Thymus (tissue), 11 donors: Measurements from ENCODE around the gene PPP6R3. TPM values are rescaled to one million over a fixed set of nuclear protein-coding genes. Genes with fewer than 3 reads are reported as not detected.
"Not testable (repeated sequence)": the region's sequence is repeated elsewhere in the genome, so short reads cannot be mapped to it uniquely, and the experiment has no call there.

Experiments
- DNase-seq, 9 donors: peaks; one replicate each; pipeline ENCODE4 v3.0.0-alpha.2; 2013; ENCODE audit warnings: low spot score in 9 of 9, low read depth in 6 of 9, missing footprints in 1 of 9
- H3K27ac ChIP-seq, 2 donors: one replicate each; pipeline ENCODE4 v1.5.1; 2013; ENCODE audit warnings: control low read depth in 1 of 2, low read depth in 1 of 2, low read length in 1 of 2, mild to moderate bottlenecking in 1 of 2, moderate library complexity in 1 of 2
- H3K27me3 ChIP-seq, 2 donors: one replicate each; pipeline ENCODE4 v1.5.1; 2013; ENCODE audit warnings: low read length in 1 of 2; ENCODE audit not compliant: control insufficient read depth in 2 of 2, insufficient read depth in 1 of 2
- H3K36me3 ChIP-seq, 2 donors: one replicate each; pipeline ENCODE4 v1.5.1; 2013; ENCODE audit warnings: low read length in 1 of 2, mild to moderate bottlenecking in 1 of 2, moderate library complexity in 1 of 2; ENCODE audit not compliant: control insufficient read depth in 2 of 2, insufficient read depth in 2 of 2
- H3K4me1 ChIP-seq, 2 donors: one replicate each; pipeline ENCODE4 v1.5.1; 2013; ENCODE audit warnings: low read length in 2 of 2; ENCODE audit not compliant: control insufficient read depth in 2 of 2, insufficient read depth in 2 of 2
- H3K4me3 ChIP-seq, 2 donors: one replicate each; pipeline ENCODE4 v1.5.1; 2013; ENCODE audit warnings: low read length in 2 of 2, control low read depth in 1 of 2, mild to moderate bottlenecking in 1 of 2
- H3K9me3 ChIP-seq, 2 donors: one replicate each; pipeline ENCODE4 v1.5.1; 2013; ENCODE audit warnings: low read length in 1 of 2, mild to moderate bottlenecking in 1 of 2; ENCODE audit not compliant: control insufficient read depth in 2 of 2, insufficient read depth in 1 of 2
- WGBS: extraction: QIAGEN DNeasy Blood & Tissue Kit; methylation state at CpG from one replicate; pipeline ENCODE4 v1.1.7; 2013; 5-methylcytosine and 5-hydroxymethylcytosine counted together
- polyA plus RNA-seq: library from polyadenylated mRNA; stranded (reverse); fragments of 200-250 nt; gene quantifications from one replicate; pipeline ENCODE4 v1.2.3, GENCODE V29; 2013
- total RNA-seq: library from RNA; stranded (reverse); fragments of 120-200 nt; gene quantifications from one replicate; pipeline ENCODE4 v1.2.4, GENCODE V29; 2013
- donor health status: healthy.

Gene PPP6R3
- total and polyA plus RNA-seq, 2 donors: 45.8 to 103 TPM

GRCh38 chr11:68471360-68472340 is 11.1 kb downstream of the PPP6R3 start:
- Histone ChIP-seq H3K4me1 (peaks cover 31% of the 10 kb centered on the region in 2 donors), H3K36me3 (peaks cover 0 to 20% of the 10 kb centered on the region in 2 donors), H3K27me3 (no peaks in the 10 kb centered on the region), H3K9me3 (no peaks in the 10 kb centered on the region), H3K27ac (no peak overlapping the region), H3K4me3 (no peak overlapping the region)
- DNase-seq: peak in 3 of 9 donors; percentile 32 to 66 (median 42)
- WGBS: 55% methylated on average over 17 of the region's 17 CpGs

- WGBS: 96% methylated on average over 2 of the region's 2 CpGs
- no peaks in the 10 kb centered on the region for H3K9me3 ChIP-seq
- H3K36me3 ChIP-seq: peaks cover 0 to 16% of the 10 kb centered on the region in 2 donors
- peaks cover 31% of the 10 kb centered on the region in 2 donors for H3K4me1 ChIP-seq
- H3K4me3 ChIP-seq: no peak overlapping the region
- H3K27me3 ChIP-seq: no peaks in the 10 kb centered on the region
- DNase-seq: no peak
- H3K27ac ChIP-seq: no peak overlapping the region
Observed at GRCh38 chr11:68472778-68473177, 12.2 kb downstream of the PPP6R3 start.

DNA sequence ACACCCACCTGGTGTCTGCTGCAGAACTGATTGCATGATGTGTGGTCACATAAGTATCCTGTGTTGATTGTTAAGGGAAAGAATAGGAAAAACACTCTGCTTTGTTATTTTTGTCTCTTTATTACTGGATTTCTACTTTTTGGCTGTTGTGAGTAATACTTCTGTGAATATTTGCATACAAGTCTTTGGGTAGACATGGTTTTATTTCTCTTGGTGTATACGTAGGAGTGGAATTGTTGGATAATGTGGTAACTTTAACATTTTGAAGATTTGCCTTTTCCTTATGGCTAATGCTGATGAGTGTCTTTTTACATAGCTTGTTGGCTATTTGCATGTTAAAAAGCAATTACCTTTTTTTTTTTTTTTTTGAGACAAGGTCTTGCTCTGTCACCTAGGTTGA is 13.1 kb downstream of the PPP6R3 start:
- Histone ChIP-seq H3K36me3 (peaks cover 0 to 14% of the 10 kb centered on the region in 2 donors), H3K27me3 (no peaks in the 10 kb centered on the region), H3K4me3 (no peak overlapping the region), H3K9me3 (peaks cover 0 to 1% of the 10 kb centered on the region in 2 donors), H3K27ac (no peak overlapping the region), H3K4me1 (peaks cover 31% of the 10 kb centered on the region in 2 donors)
- WGBS: 98% methylated on average over 1 of the region's 1 CpG
- DNase-seq: no peak

DNA sequence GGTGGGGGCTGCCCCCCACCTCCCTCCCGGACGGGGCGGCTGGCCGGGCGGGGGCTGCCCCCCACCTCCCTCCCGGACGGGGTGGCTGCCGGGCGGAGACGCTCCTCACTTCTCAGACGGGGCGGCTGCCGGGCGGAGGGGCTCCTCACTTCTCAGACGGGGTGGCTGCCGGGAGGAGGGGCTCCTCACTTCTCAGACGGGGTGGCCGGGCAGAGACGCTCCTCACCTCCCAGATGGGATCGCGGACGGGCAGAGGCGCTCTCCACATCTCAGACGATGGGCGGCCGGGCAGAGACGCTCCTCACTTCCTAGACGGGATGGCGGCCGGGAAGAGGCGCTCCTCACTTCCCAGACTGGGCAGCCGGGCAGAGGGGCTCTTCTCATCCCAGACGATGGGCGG is 15.1 kb downstream of the PPP6R3 start:
- 98% methylated on average over 27 of the region's 34 CpGs for WGBS
- H3K27me3 ChIP-seq, H3K9me3 ChIP-seq, H3K27ac ChIP-seq, H3K4me3 ChIP-seq, DNase-seq: not testable (repeated sequence)
- H3K36me3 ChIP-seq: peaks cover 0 to 13% of the 10 kb centered on the region in 2 donors
- peaks cover 16 to 23% of the 10 kb centered on the region in 2 donors for H3K4me1 ChIP-seq

GRCh38 chr11:68479390-68479789 is 18.8 kb downstream of the PPP6R3 start:
- WGBS: 92% methylated on average over 3 of the region's 3 CpGs
- Histone ChIP-seq H3K27me3 (no peaks in the 10 kb centered on the region), H3K36me3 (peaks cover 0 to 6% of the 10 kb centered on the region in 2 donors), H3K4me1 (no peaks in the 10 kb centered on the region), H3K27ac (no peak overlapping the region), H3K4me3 (no peak overlapping the region), H3K9me3 (peaks cover 0 to 6% of the 10 kb centered on the region in 2 donors)
- no peak for DNase-seq

DNA sequence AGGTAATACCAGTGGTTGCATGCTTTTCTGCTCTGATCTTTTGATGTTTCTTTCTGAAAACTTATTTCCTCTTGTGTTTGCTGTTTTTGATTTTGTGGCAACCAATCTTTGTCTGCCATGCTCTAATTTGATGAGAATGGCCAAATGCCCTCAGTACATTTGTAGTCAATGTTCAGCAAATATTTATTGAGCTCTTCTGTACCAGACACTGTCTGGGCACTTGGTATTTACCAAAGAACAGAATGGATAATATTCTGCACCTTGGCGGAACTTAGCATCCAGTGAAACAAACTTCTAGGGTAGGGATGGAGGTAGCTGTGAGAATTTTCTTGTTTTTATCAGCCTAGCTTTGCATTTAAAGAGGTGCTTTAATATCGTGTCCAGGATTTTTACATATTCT is 19.6 kb downstream of the PPP6R3 start:
- 93% methylated on average over 2 of the region's 2 CpGs for WGBS
- Histone ChIP-seq H3K36me3 (peaks cover 0 to 6% of the 10 kb centered on the region in 2 donors), H3K9me3 (peaks cover 0 to 6% of the 10 kb centered on the region in 2 donors), H3K4me3 (no peak overlapping the region), H3K4me1 (no peaks in the 10 kb centered on the region), H3K27me3 (no peaks in the 10 kb centered on the region), H3K27ac (no peak overlapping the region)
- DNase-seq: no peak

DNA sequence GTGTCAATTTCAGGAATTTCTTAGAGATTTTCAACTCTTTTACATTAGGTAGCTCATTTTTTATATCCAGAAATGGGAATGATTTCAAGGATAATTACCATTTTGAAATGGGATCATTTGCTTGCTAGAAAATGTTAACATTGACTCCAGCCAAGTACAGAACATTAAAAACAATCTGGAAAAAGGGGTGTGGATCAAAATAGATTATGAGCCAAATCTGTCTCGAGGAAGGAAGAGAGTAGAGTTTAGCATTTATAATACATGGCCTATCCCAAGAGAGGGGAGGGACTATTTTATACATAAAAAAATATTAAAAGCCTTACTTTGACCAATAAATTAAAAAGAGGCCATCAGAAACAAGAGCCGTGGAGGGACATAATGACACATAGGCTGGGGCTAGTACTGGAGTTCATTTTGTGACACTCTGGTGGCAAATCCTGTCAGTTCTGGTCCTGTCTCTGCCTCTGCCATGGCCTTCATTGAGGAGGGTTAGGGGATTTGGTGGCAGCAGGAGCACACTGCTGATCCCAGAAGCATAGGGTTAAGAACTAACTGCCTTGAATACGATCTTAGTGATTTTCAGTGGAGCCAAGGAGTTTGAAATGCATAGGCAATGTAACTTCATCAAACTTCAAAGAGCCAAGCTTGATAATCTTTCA is 20.4 kb downstream of the PPP6R3 start:
- DNase-seq: no peak
- WGBS: 78% methylated on average over 3 of the region's 3 CpGs
- Histone ChIP-seq H3K36me3 (peaks cover 0 to 6% of the 10 kb centered on the region in 2 donors), H3K27me3 (no peaks in the 10 kb centered on the region), H3K27ac (no peak overlapping the region), H3K4me1 (no peaks in the 10 kb centered on the region), H3K4me3 (no peak overlapping the region), H3K9me3 (peaks cover 0 to 6% of the 10 kb centered on the region in 2 donors)

- WGBS: 96% methylated on average over 6 of the region's 6 CpGs
- peaks cover 0 to 6% of the 10 kb centered on the region in 2 donors for H3K9me3 ChIP-seq
- no peaks in the 10 kb centered on the region for H3K4me1 ChIP-seq
- no peak for DNase-seq
- H3K36me3 ChIP-seq: peaks cover 0 to 6% of the 10 kb centered on the region in 2 donors
- no peak overlapping the region for H3K27ac ChIP-seq
- no peaks in the 10 kb centered on the region for H3K27me3 ChIP-seq
- no peak overlapping the region for H3K4me3 ChIP-seq
Observed at GRCh38 chr11:68481579-68482240, 21.2 kb downstream of the PPP6R3 start.
